Activated B cell treated with CpG ODN at 0.5 μM for 24 hours (primary cell): ENCODE results near the gene DUSP8. TPM values are rescaled to one million over a fixed set of nuclear protein-coding genes. Genes with fewer than 3 reads are reported as not detected.

ENCODE experiments used
- ATAC-seq: fragments of 200-7000 bp; cut with Tn5 transposase; one replicate; pipeline ENCODE4 v1.10.0; 2021; ENCODE audit warnings: low read depth, mild to moderate bottlenecking, moderate library complexity
- CTCF ChIA-PET: fragments of 350-600 bp; sonication (Branson Sonifier 250); formaldehyde crosslinking; loops from one replicate; lab custom pipeline; 2021; ENCODE audit warnings: antibody characterized with exemption; lab: Charles Lee
- POLR2A ChIA-PET: fragments of 350-600 bp; sonication (Branson Sonifier 250); formaldehyde crosslinking; loops from one replicate; lab custom pipeline; 2021; ENCODE audit warnings: antibody characterized with exemption; lab: Charles Lee
- DNase-seq: peaks from one replicate; pipeline ENCODE4 v3.0.0; 2022
- H3K27ac Mint-ChIP-seq: one replicate; pipeline ENCODE4 v1.8.0; 2020; ENCODE audit warnings: mixed read lengths
- H3K27me3 Mint-ChIP-seq: one replicate; pipeline ENCODE4 v1.8.0; 2021; ENCODE audit warnings: mixed read lengths
- H3K36me3 Mint-ChIP-seq: one replicate; pipeline ENCODE4 v1.8.0; 2021; ENCODE audit warnings: low read depth, mixed read lengths
- H3K4me1 Mint-ChIP-seq: one replicate; pipeline ENCODE4 v1.8.0; 2021; ENCODE audit warnings: mixed read lengths
- H3K4me3 Mint-ChIP-seq: one replicate; pipeline ENCODE4 v1.8.0; 2020; ENCODE audit warnings: mild to moderate bottlenecking, mixed read lengths
- H3K9me3 Mint-ChIP-seq: one replicate; pipeline ENCODE4 v1.8.0; 2020; ENCODE audit warnings: mixed read lengths
- intact Hi-C: fragments of 100-400 bp; cut with micrococcal nuclease; formaldehyde crosslinking; loops from one replicate; pipeline ENCODE4 v1.15.1; 2024
- total RNA-seq: library from RNA; stranded (reverse); gene quantifications from 2 replicates; pipeline ENCODE4 v1.2.3, GENCODE V29; 2022
- TF ChIP-seq, protein P1 (sequence below): fragments of 200-600 bp; IDR thresholded peaks from one replicate; pipeline ENCODE4 v1.8.0; 2022; ENCODE audit warnings: antibody characterized with exemption, mild to moderate bottlenecking

Gene DUSP8
- total RNA-seq, 1 donor from 2014 or later = 1.3 TPM

DNA sequence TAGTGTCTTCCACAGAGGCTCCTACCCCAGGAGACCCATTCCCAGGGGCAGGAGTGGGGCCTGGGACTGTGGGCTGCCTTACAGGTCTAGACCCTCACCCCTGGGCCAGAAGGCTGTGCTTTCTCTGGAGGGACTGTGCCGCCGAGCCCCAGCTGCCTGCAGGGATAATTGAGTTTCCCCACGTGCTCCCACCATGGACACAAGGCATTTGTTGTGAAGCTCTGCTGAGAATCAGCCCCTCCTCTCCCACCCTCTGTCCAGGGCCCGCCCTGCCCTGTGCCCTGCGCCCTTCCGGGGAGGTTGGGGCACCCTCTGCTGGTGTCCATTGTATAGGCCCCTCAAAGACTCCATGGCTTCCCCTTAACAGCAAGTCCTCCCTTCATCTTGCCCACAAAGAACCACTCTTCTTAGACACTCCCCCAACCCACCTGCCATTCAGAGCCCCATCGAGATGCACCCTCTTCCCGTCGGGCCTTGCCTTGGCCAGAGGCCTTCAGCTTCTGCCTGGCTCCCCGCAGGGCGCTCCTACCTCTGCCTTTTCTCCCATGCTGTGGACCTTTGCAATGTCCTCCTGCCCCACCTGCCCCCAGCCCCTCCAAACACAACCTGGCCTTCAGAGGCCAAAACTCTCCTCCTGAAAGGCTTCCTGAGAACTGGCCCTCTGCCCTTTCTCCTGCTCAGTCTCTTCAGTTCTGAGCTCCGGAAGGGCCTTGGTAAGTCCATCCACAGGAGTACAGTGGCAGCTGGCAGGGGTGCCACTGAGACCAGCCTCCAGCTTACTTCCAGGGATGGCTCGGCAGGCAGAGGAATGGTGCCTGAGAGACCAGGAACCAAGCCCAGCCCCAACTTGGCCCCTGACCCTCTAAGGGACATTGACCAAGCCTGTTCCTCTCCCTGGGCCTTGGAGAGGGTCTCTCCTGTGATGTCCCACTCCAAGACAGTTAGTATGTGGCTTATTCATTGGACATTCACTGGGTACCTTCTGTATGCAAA, 22.4 kb downstream of the DUSP8 start:
- H3K27ac Mint-ChIP-seq = no peak overlapping the region
- no peaks in the 10 kb centered on the region for H3K36me3 Mint-ChIP-seq
- ATAC-seq = no peak
- no peaks in the 10 kb centered on the region for H3K9me3 Mint-ChIP-seq
- H3K27me3 Mint-ChIP-seq = peaks cover 36% of the 10 kb centered on the region
- intact Hi-C loops = no loop called here
- DNase-seq = no peak
- peaks cover 13% of the 10 kb centered on the region for H3K4me1 Mint-ChIP-seq
- TF ChIP-seq, protein P1, sequence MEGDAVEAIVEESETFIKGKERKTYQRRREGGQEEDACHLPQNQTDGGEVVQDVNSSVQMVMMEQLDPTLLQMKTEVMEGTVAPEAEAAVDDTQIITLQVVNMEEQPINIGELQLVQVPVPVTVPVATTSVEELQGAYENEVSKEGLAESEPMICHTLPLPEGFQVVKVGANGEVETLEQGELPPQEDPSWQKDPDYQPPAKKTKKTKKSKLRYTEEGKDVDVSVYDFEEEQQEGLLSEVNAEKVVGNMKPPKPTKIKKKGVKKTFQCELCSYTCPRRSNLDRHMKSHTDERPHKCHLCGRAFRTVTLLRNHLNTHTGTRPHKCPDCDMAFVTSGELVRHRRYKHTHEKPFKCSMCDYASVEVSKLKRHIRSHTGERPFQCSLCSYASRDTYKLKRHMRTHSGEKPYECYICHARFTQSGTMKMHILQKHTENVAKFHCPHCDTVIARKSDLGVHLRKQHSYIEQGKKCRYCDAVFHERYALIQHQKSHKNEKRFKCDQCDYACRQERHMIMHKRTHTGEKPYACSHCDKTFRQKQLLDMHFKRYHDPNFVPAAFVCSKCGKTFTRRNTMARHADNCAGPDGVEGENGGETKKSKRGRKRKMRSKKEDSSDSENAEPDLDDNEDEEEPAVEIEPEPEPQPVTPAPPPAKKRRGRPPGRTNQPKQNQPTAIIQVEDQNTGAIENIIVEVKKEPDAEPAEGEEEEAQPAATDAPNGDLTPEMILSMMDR = no peak
- ChIA-PET CTCF (interaction anchor here (1.1 to 1.6 kb wide), 2 partner anchors 25 to 80 kb away, joined by 3 to 4 read pairs; partner anchors contain the start of gene KRTAP5-5), POLR2A (no interaction called here)
- H3K4me3 Mint-ChIP-seq = peak overlapping the region; percentile 28

DNA sequence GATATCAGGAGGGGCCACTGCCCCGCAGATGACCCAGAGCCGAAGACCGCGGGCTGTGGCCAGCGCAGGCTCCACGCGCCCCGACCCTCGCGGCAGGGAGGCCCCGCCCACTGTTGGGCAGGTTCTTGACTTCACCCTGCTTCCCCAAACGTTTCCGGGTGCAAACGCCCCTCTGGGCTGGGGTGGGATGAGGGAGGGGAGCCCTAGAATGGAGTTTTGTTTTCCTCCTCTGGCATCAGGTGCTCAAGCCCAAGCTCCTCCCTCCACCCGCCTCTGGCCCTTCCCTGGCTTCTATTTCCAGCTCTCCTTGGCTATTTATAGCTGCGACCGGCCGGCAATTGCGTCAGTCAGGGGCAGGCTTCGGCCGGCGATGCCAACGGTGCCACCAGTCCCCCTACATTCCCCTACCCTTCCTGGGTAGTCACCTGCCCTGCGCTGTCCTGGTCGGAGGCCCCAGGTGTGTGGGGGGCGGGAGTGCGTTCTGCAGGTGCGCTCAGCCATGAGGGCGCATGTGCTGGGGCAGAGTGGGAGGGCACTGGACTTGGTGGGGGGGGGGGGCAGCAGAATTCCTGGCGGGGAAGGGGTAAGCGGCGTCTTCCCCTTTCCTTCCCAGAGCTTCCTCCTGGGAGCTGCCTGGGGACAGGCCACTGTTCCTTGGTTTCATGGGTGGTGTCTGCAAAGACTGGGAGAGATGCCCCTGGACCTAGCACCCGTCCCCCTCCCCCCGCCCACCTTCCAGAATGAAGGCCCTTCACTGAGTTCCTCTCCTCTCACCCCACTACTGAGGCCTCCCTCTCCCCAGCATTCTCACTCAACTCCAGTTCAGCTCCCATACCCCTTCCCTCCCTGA, 23.6 kb downstream of the DUSP8 start:
- TF ChIP-seq, protein P1 = no peak
- Mint-ChIP-seq H3K27ac (no peak overlapping the region), H3K4me3 (peak overlapping the region; percentile 65), H3K4me1 (peaks cover 13% of the 10 kb centered on the region), H3K36me3 (no peaks in the 10 kb centered on the region), H3K9me3 (no peaks in the 10 kb centered on the region), H3K27me3 (peaks cover 26% of the 10 kb centered on the region)
- intact Hi-C loops = loop anchor here (1.0 kb wide), 1 partner anchor 27 kb away; no protein-coding TSS in a partner anchor
- ChIA-PET CTCF (interaction anchor here (1.6 kb wide), 1 partner anchor 26 kb away, joined by 4 read pairs; no protein-coding TSS in a partner anchor), POLR2A (no interaction called here)
- no peak for DNase-seq
- ATAC-seq = no peak

DNA sequence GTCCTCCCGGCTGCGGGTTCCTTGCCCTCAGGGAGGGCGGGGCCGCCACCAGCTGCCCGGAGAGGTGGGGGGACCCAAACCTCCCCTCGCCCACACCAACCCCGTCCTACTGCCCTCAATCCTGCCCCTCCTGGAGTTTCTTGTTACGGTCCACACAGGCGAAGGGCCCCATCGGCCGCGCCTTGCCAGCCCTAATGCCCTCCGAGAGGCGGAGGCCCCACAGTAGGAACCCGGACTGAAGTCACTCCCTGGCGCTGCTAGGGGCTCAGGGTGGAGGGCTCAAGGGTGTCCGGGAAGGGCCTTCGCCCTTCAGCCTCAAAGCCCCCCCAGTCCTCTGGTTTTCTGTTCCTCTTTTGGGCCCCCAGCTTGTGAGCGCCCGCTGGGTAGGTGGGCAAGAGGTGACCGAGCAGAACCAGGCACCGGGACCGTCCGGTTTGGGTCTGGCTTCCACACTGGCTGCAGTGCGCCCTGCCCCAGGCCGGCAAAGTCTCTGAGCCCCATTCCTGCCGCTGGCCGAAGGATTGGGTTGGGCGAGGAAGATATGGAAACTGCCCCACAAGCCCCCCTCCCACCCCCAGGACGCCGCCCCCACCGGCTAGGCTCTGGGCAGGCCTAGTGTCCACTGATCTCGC, 24.5 kb downstream of the DUSP8 start:
- Mint-ChIP-seq H3K36me3 (no peaks in the 10 kb centered on the region), H3K4me3 (peak overlapping the region; percentile 67), H3K27ac (no peak overlapping the region), H3K9me3 (no peaks in the 10 kb centered on the region), H3K4me1 (peaks cover 13% of the 10 kb centered on the region), H3K27me3 (peaks cover 26% of the 10 kb centered on the region)
- DNase-seq = no peak
- POLR2A ChIA-PET = no interaction called here
- CTCF ChIA-PET = interaction anchor here (1.0 to 3.9 kb wide), 3 partner anchors 27 to 236 kb away, joined by 4 to 35 read pairs (median 5); no protein-coding TSS in a partner anchor
- ATAC-seq = peak; percentile 27
- TF ChIP-seq, protein P1 = no peak
- intact Hi-C loops = loop anchor here (1.0 to 2.0 kb wide), 3 partner anchors 26 to 285 kb away; partner anchors contain the start of gene KRTAP5-5

DNA sequence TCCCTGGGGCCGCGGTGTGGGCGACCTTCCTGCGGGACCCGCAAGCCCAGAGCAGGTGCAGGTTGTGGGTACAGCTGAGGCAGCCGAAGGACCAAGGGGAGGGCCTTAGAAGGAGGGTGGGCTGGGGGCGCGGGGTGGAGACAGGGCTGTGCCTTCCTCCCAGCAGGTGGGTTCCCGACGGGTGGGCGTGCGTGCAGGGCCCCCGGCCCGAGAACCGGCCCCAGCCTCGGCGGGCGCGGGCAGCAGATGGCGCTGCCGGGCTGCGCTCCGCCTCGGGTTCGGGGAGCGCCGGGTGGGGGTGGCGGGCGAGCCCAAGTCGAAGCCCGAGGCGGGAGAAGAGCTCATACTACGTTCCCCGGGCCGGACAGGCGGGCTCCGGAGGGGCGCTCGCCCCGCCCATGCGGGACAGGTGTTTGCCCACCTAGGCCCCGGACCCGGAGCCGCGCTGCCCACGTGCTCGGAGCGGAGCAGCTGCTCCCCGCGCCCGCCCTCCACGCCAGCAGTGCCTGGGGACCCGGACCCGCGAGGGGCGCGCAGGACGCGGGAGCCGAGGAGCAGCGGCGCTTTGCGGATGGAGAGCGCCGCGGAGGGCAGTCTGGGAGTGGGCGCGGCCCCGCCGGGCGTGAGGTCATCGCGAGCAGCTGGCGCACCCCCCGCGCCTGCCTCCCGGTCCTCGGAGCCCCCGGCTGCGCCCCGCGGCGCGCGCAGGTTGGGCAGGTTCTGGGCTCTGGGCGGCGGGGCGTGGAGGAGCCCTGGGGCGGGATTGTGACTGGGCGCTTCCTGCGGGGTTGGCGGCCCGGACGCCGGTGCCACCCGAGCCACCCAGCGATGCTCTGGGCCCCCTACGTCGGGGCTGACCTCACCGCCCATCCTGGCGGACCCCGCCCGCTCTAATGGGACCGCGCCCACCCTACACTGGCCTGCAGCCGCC, 25.3 kb downstream of the DUSP8 start:
- no peak overlapping the region for H3K27ac Mint-ChIP-seq
- intact Hi-C loops = loop anchor here (1.0 to 2.0 kb wide), 3 partner anchors 28 to 286 kb away; partner anchors contain the start of gene KRTAP5-5
- no peaks in the 10 kb centered on the region for H3K9me3 Mint-ChIP-seq
- peaks cover 28% of the 10 kb centered on the region for H3K27me3 Mint-ChIP-seq
- H3K4me1 Mint-ChIP-seq = peaks cover 13% of the 10 kb centered on the region
- H3K36me3 Mint-ChIP-seq = no peaks in the 10 kb centered on the region
- POLR2A ChIA-PET = interaction anchor here (0.6 to 1.3 kb wide), 4 partner anchors 18 to 284 kb away, joined by 3 to 9 read pairs (median 6); no protein-coding TSS in a partner anchor
- TF ChIP-seq, protein P1 = no peak
- DNase-seq (peak; percentile 50), ATAC-seq (peak; percentile 67)
- CTCF ChIA-PET = interaction anchor here (1.0 to 3.9 kb wide), 3 partner anchors 28 to 235 kb away, joined by 4 to 35 read pairs (median 5); no protein-coding TSS in a partner anchor
- H3K4me3 Mint-ChIP-seq = peak overlapping the region; percentile 19
